K562 (cell line): ENCODE measurements around the gene WWOX. TPM values are rescaled to one million over a fixed set of nuclear protein-coding genes. Genes with fewer than 3 reads are reported as not detected.

Experiments
- ATAC-seq: fragments of 200-7000 bp; cut with Tn5 transposase; 3 replicates; pipeline ENCODE4 v1.9.1; 2020; ENCODE audit warnings: moderate library complexity
- BruUV-seq: library from RNA; stranded (reverse); fragments of 400-500 nt; replicated peaks from 2 replicates; lab custom pipeline; 2021; lab: Mats Ljungman, UMichigan
- CTCF ChIA-PET: fragments of 300-600 bp; formaldehyde crosslinking; extraction: SDS; loops from one replicate; lab custom pipeline; 2021; ENCODE audit warnings: low intra/inter-chr PET ratio; lab: Yijun Ruan, JAX
- POLR2A ChIA-PET: fragments of 300-600, 350-650 bp; sonication (Branson Sonifier 250); formaldehyde crosslinking; extraction: SDS; loops from one replicate; lab custom pipeline; 2021; ENCODE audit warnings: antibody characterized with exemption, inconsistent platforms; lab: Yijun Ruan, JAX
- DNase-seq, 4 experiments: peaks; one replicate each; pipeline versions ENCODE4 v3.0.0 to v3.0.0-alpha.2; 2011 to 2018; ENCODE audit warnings: low spot score in 3 of 4, mixed read lengths in 3 of 4; ENCODE audit errors: extremely low read depth in 1 of 4
- FAIRE-seq: peaks from 2 replicates; lab custom pipeline; 2011; peaks lifted over from hg19 to GRCh38; lab: Jason Lieb, UNC
- H2AFZ ChIP-seq: 2 replicates; pipeline ENCODE4 v1.6.0; 2011; ENCODE audit warnings: low read depth, low read length, control low read depth, inconsistent platforms
- H3K27ac ChIP-seq: fragments of 200-600 bp; 3 replicates; pipeline ENCODE4 v1.8.0; 2011; ENCODE audit warnings: low read depth, mild to moderate bottlenecking, control low read depth, inconsistent platforms, low read length, moderate library complexity, mixed read lengths; ENCODE audit errors: extremely low read depth
- H3K27me3 ChIP-seq, 2 experiments: fragments of 300-600 bp in 1 of 2; 2 replicates in 1 of 2; 3 replicates in 1 of 2; pipeline versions ENCODE4 v1.6.0 to v1.8.0; 2011; ENCODE audit warnings: inconsistent platforms in 2 of 2, low read length in 2 of 2, mild to moderate bottlenecking in 1 of 2, mixed read lengths in 1 of 2, moderate library complexity in 1 of 2; ENCODE audit not compliant: control insufficient read depth in 2 of 2, insufficient read depth in 2 of 2
- H3K36me3 ChIP-seq: fragments of 300-600 bp; 3 replicates; pipeline ENCODE4 v1.8.0; 2011; ENCODE audit warnings: mild to moderate bottlenecking, low read length, inconsistent platforms; ENCODE audit not compliant: control insufficient read depth, insufficient read depth
- H3K4me1 ChIP-seq, 2 experiments: fragments of 200-600 bp in 1 of 2; replicated peaks in 1 of 2; 2 replicates in 1 of 2; 3 replicates in 1 of 2; pipeline versions ENCODE4 v1.5.1 to v1.8.0; 2011; ENCODE audit warnings: inconsistent platforms in 2 of 2, low read length in 2 of 2, mild to moderate bottlenecking in 1 of 2, mixed read lengths in 1 of 2, moderate library complexity in 1 of 2; ENCODE audit not compliant: control insufficient read depth in 2 of 2, insufficient read depth in 2 of 2
- H3K4me2 ChIP-seq: 2 replicates; pipeline ENCODE4 v1.6.1; 2011; ENCODE audit warnings: low read length, control low read depth, inconsistent platforms, mixed read lengths; ENCODE audit not compliant: insufficient read depth
- H3K4me3 ChIP-seq: fragments of 200-600 bp; sonication (generic), shearing (Covaris generic); 2 replicates; pipeline ENCODE4 v1.5.1; 2016; ENCODE audit warnings: control low read depth, inconsistent platforms
- H3K79me2 ChIP-seq: fragments of 200-600 bp; 3 replicates; pipeline ENCODE4 v1.8.0; 2011; ENCODE audit warnings: low read length, inconsistent platforms; ENCODE audit not compliant: control insufficient read depth, insufficient read depth
- H3K9ac ChIP-seq, 2 experiments: 2 replicates each; pipeline versions ENCODE4 v1.6.0 to v1.6.1; 2011; ENCODE audit warnings: low read depth in 2 of 2, low read length in 2 of 2, control low read depth in 1 of 2, inconsistent platforms in 1 of 2, mild to moderate bottlenecking in 1 of 2, mixed read lengths in 1 of 2; ENCODE audit not compliant: insufficient read depth in 1 of 2
- H3K9me1 ChIP-seq: one replicate; pipeline ENCODE4 v1.6.0; 2011; ENCODE audit warnings: inconsistent platforms, mild to moderate bottlenecking, low read length, moderate library complexity; ENCODE audit not compliant: control insufficient read depth, insufficient read depth
- H3K9me3 ChIP-seq: replicated peaks from 2 replicates; pipeline ENCODE4 v1.5.1; 2011; ENCODE audit warnings: low read depth, low read length, inconsistent platforms; ENCODE audit not compliant: control insufficient read depth, insufficient read depth
- H4K20me1 ChIP-seq: replicated peaks from 2 replicates; pipeline ENCODE4 v1.6.1; 2011; ENCODE audit warnings: low read length, inconsistent platforms, mixed read lengths; ENCODE audit not compliant: control insufficient read depth, insufficient read depth
- HDAC8 ChIP-seq: fragments of 450-650 bp; IDR thresholded peaks from 2 replicates; pipeline ENCODE4 v1.6.1; 2016; ENCODE audit warnings: mild to moderate bottlenecking, missing genetic modification characterization, moderate library complexity, missing compliant biosample characterization
- HNRNPLL ChIP-seq: fragments of 200-400 bp; formaldehyde crosslinking; IDR thresholded peaks from 2 replicates; pipeline ENCODE4 v1.6.1; 2017; ENCODE audit warnings: low read length, low read depth, mild to moderate bottlenecking; ENCODE audit not compliant: poor library complexity, severe bottlenecking
- HSF4 ChIP-seq: fragments of 250-450 bp; sonication (Bioruptor Pico); IDR thresholded peaks from 2 replicates; pipeline ENCODE4 v2.1.2; 2022; ENCODE audit warnings: mild to moderate bottlenecking, moderate library complexity, borderline replicate concordance
- L3MBTL2 ChIP-seq: fragments of 450-650 bp; IDR thresholded peaks from 2 replicates; pipeline ENCODE4 v1.6.1; 2016; ENCODE audit warnings: mild to moderate bottlenecking, moderate library complexity
- MEF2D ChIP-seq: conservative IDR thresholded peaks from 2 replicates; pipeline ENCODE4 v1.6.1; 2016; ENCODE audit warnings: low read depth, missing genetic modification characterization, missing compliant biosample characterization
- SMARCB1 ChIP-seq: IDR thresholded peaks from 2 replicates; pipeline ENCODE4 v1.6.1; 2011; ENCODE audit warnings: improper control_type of control experiment, low read depth; ENCODE audit not compliant: insufficient read length
- SPI1 ChIP-seq: IDR thresholded peaks from 2 replicates; pipeline ENCODE4 v1.6.1; 2011; ENCODE audit warnings: low read depth, low read length, control low read depth, borderline replicate concordance
- ZNF165 ChIP-seq: fragments of 250-450 bp; sonication (Bioruptor Pico); IDR thresholded peaks from 2 replicates; pipeline ENCODE4 v1.4.0; 2020; ENCODE audit warnings: borderline replicate concordance
- WGBS: fragments of 100-300 bp; shearing (Covaris generic); methylation state at CpG from one replicate; pipeline ENCODE4 v1.1.6; 2016; ENCODE audit warnings: low coverage, mixed read lengths; ENCODE audit not compliant: insufficient coverage; ENCODE audit errors: missing lambda C conversion rate; 5-methylcytosine and 5-hydroxymethylcytosine counted together
- in situ Hi-C: fragments of 300-500 bp; cut with MboI; formaldehyde crosslinking; loops from 4 replicates; pipeline ENCODE4 v1.15.0; 2018; ENCODE audit warnings: inconsistent platforms, mixed read lengths
- intact Hi-C: fragments of 100-400 bp; cut with micrococcal nuclease; formaldehyde crosslinking; loops from 2 replicates; pipeline ENCODE4 v1.14.2; 2022
- polyA plus RNA-seq, 8 experiments: library from polyadenylated mRNA; depleted of rRNA in 4 of 8; stranded (reverse) in 5 of 8; unstranded in 3 of 8; fragments of >200 nt; fragmentation: Nextera tagmentation in 2 of 8; fragmentation: Illumina TruSeq in 1 of 8; extraction: Ambion mirVana in 2 of 8; extraction: Trizol in 1 of 8; gene quantifications; 2 replicates each; pipeline versions ENCODE4 v1.2.1 to v1.2.3, GENCODE V29; 2011 to 2014; ENCODE audit warnings: inconsistent platforms in 1 of 8, missing spikeins in 1 of 8
- total RNA-seq, 7 experiments: library from RNA; depleted of rRNA in 6 of 7; stranded (reverse); fragments of >200 nt in 6 of 7; fragmentation: Illumina TruSeq in 2 of 7; extraction: Trizol in 2 of 7; gene quantifications; 2 replicates each; pipeline versions ENCODE4 v1.2.1 to v1.2.3, GENCODE V29; 2011 to 2021; ENCODE audit warnings: low replicate concordance in 1 of 7
- TF ChIP-seq, protein P1 (sequence below): fragments of 450-650 bp; IDR thresholded peaks from 2 replicates; pipeline ENCODE4 v1.6.1; 2016; ENCODE audit warnings: low read depth
- TF ChIP-seq, protein P2 (sequence below): fragments of 250-450 bp; sonication (Bioruptor Pico); IDR thresholded peaks from 2 replicates; pipeline ENCODE4 v1.8.0; 2022; ENCODE audit warnings: moderate library complexity, mild to moderate bottlenecking, inconsistent platforms
- TF ChIP-seq, protein P3 (sequence below): fragments of 450-650 bp; formaldehyde crosslinking; IDR thresholded peaks from 2 replicates; pipeline ENCODE4 v1.4.0; 2020; ENCODE audit warnings: mild to moderate bottlenecking, moderate library complexity

WWOX gene
- total and polyA plus RNA-seq, 9 of the 15 experiments (the other 6 are each of a cell fraction or from before 2014, with no cell fraction given) = 1.6 to 22.7 (median 8.1) TPM

DNA sequence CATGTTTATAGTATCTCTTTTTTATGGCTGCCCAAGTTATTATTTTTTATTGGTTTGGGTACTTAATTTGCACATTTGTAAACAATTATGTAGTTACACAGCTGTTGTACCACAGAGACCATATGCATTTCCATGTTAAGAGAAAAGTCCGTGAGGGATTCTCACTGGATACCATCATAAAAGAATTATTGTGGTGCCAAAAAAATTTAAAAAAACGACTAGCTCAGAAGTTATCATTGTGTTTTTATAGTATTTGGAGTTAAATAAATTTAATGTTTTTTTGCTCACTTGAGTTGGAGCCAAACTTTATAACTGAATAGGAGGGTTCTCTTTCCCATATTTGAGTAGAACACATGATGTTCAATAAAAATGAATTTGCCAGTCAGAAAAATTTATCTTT lies 618.7 kb downstream of the WWOX start (continued):
- TF ChIP-seq, protein P1, sequence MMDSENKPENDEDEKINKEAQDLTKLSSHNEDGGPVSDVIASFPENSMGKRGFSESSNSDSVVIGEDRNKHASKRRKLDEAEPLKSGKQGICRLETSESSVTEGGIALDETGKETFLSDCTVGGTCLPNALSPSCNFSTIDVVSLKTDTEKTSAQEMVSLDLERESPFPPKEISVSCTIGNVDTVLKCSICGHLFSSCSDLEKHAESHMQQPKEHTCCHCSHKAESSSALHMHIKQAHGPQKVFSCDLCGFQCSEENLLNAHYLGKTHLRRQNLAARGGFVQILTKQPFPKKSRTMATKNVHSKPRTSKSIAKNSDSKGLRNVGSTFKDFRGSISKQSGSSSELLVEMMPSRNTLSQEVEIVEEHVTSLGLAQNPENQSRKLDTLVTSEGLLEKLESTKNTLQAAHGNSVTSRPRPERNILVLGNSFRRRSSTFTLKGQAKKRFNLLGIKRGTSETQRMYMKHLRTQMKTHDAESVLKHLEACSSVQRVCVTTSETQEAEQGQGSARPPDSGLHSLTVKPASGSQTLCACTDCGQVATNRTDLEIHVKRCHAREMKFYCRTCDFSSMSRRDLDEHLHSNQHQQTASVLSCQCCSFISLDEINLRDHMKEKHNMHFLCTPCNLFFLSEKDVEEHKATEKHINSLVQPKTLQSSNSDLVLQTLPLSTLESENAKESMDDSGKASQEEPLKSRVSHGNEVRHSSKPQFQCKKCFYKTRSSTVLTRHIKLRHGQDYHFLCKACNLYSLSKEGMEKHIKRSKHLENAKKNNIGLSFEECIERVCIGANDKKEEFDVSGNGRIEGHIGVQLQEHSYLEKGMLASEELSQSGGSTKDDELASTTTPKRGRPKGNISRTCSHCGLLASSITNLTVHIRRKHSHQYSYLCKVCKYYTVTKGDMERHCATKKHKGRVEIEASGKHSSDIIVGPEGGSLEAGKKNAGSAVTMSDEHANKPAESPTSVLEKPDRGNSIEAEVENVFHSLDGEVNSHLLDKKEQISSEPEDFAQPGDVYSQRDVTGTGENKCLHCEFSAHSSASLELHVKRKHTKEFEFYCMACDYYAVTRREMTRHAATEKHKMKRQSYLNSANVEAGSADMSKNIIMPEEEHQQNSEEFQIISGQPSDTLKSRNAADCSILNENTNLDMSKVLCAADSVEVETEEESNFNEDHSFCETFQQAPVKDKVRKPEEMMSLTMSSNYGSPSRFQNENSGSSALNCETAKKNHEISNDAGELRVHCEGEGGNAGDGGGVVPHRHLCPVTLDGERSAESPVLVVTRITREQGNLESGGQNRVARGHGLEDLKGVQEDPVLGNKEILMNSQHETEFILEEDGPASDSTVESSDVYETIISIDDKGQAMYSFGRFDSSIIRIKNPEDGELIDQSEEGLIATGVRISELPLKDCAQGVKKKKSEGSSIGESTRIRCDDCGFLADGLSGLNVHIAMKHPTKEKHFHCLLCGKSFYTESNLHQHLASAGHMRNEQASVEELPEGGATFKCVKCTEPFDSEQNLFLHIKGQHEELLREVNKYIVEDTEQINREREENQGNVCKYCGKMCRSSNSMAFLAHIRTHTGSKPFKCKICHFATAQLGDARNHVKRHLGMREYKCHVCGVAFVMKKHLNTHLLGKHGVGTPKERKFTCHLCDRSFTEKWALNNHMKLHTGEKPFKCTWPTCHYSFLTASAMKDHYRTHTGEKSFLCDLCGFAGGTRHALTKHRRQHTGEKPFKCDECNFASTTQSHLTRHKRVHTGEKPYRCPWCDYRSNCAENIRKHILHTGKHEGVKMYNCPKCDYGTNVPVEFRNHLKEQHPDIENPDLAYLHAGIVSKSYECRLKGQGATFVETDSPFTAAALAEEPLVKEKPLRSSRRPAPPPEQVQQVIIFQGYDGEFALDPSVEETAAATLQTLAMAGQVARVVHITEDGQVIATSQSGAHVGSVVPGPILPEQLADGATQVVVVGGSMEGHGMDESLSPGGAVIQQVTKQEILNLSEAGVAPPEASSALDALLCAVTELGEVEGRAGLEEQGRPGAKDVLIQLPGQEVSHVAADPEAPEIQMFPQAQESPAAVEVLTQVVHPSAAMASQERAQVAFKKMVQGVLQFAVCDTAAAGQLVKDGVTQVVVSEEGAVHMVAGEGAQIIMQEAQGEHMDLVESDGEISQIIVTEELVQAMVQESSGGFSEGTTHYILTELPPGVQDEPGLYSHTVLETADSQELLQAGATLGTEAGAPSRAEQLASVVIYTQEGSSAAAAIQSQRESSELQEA = no peak
- no peak for TF ChIP-seq MEF2D (tag)

DNA sequence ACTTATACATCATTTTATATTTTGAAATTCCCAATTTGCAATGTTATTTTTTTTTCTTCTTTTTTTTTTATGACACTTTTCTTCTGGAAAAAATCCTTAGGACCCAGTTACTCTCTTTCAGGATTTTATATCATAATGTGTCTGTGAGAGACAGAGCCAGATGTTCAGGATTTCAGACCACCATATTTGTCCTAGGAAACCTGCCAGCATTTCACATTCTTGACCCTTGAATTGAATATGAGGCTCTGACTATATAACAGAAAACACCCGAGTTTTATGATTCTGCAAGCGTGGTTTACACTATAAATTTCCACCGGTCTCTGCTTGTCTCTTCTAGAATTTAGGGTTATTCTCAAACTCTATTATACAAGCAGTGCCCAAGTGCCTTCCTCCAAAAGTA lies 621.0 kb downstream of the WWOX start:
- no TSS peak for BruUV-seq
- Histone ChIP-seq H3K27me3 (peaks cover 0 to 4% of the 10 kb centered on the region in 2 experiments; a peak in 4 of 5 replicates), H3K36me3 (no peaks in the 10 kb centered on the region), H4K20me1 (no peaks in the 10 kb centered on the region), H3K79me2 (no peaks in the 10 kb centered on the region), H3K9me3 (no peaks in the 10 kb centered on the region), H3K4me3 (no peak overlapping the region), H3K9me1 (no peaks in the 10 kb centered on the region), H2AFZ (no peak overlapping the region), H3K9ac (no peak overlapping the region), H3K27ac (no peak overlapping the region), H3K4me2 (no peak overlapping the region), H3K4me1 (no peaks in the 10 kb centered on the region)
- FAIRE-seq (no peak), DNase-seq (no peak), ATAC-seq (no peak)
- in situ Hi-C loops = no loop called here
- 0% methylated on average over 3 of the region's 3 CpGs for WGBS
- CTCF ChIA-PET = no interaction called here
- POLR2A ChIA-PET = no interaction called here
- intact Hi-C loops = no loop called here
- TF ChIP-seq, protein P2, sequence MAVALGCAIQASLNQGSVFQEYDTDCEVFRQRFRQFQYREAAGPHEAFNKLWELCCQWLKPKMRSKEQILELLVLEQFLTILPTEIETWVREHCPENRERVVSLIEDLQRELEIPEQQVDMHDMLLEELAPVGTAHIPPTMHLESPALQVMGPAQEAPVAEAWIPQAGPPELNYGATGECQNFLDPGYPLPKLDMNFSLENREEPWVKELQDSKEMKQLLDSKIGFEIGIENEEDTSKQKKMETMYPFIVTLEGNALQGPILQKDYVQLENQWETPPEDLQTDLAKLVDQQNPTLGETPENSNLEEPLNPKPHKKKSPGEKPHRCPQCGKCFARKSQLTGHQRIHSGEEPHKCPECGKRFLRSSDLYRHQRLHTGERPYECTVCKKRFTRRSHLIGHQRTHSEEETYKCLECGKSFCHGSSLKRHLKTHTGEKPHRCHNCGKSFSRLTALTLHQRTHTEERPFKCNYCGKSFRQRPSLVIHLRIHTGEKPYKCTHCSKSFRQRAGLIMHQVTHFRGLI = no peak
- no peak for TF ChIP-seq SPI1
- TF ChIP-seq ZNF165 (CRISPR knock-in tag) = no peak
- no peak for TF ChIP-seq HDAC8 (tag)
- TF ChIP-seq L3MBTL2 = no peak
- TF ChIP-seq, protein P3, sequence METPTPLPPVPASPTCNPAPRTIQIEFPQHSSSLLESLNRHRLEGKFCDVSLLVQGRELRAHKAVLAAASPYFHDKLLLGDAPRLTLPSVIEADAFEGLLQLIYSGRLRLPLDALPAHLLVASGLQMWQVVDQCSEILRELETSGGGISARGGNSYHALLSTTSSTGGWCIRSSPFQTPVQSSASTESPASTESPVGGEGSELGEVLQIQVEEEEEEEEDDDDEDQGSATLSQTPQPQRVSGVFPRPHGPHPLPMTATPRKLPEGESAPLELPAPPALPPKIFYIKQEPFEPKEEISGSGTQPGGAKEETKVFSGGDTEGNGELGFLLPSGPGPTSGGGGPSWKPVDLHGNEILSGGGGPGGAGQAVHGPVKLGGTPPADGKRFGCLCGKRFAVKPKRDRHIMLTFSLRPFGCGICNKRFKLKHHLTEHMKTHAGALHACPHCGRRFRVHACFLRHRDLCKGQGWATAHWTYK (CRISPR knock-in tag) = no peak
- no peak for TF ChIP-seq HSF4 (CRISPR knock-in tag)
- no peak for TF ChIP-seq HNRNPLL
- TF ChIP-seq SMARCB1 = no peak
